GM10847 (cell line): ENCODE measurements around the gene SCYL1.

Source experiments
- POLR2A ChIP-seq: IDR thresholded peaks from 2 replicates; pipeline ENCODE4 v1.6.1; 2011; ENCODE audit not compliant: insufficient read length; ENCODE audit errors: extremely low read depth

Gene SCYL1

GRCh38 chr11:65563601-65564000 lies 38.7 kb downstream of the SCYL1 start:
- no peak for TF ChIP-seq POLR2A

- TF ChIP-seq POLR2A = no peak
Measured at GRCh38 chr11:65565624-65566453, 41.0 kb downstream of the SCYL1 start.

- no peak for TF ChIP-seq POLR2A
Measured at GRCh38 chr11:65569164-65569972, 44.5 kb downstream of the SCYL1 start.

- peak; percentile 63 for TF ChIP-seq POLR2A
Measured at GRCh38 chr11:65569973-65570918, 45.4 kb downstream of the SCYL1 start, which contains the start of gene ZNRD2. TSS of gene ZNRD2 (plus strand) at chr11:65570477. CDS start at chr11:65570492, 15 bp downstream.

GRCh38 chr11:65571420-65571819 lies 46.5 kb downstream of the SCYL1 start:
- no peak for TF ChIP-seq POLR2A

- TF ChIP-seq POLR2A = no peak
Measured at GRCh38 chr11:65571940-65572339, 47.1 kb downstream of the SCYL1 start.

GRCh38 chr11:65572356-65573051 lies 47.6 kb downstream of the SCYL1 start, which contains the start of gene FAM89B:
TSS of gene FAM89B (plus strand) at chr11:65572538. CDS start at chr11:65572670, 132 bp downstream.
- no peak for TF ChIP-seq POLR2A

GRCh38 chr11:65573391-65574079 lies 48.7 kb downstream of the SCYL1 start:
- no peak for TF ChIP-seq POLR2A

- no peak for TF ChIP-seq POLR2A
Measured at GRCh38 chr11:65574109-65574810, 49.4 kb downstream of the SCYL1 start.

- no peak for TF ChIP-seq POLR2A
Measured at GRCh38 chr11:65574811-65575567, 50.1 kb downstream of the SCYL1 start.

GRCh38 chr11:65575568-65576231 lies 50.8 kb downstream of the SCYL1 start, which contains the start of gene EHBP1L1:
TSS of gene EHBP1L1 (plus strand) at chr11:65576053. CDS start at chr11:65576303, 250 bp downstream.
- peak; percentile 26 for TF ChIP-seq POLR2A
